Glutamatergic neuron (in vitro differentiated cells): ENCODE data around the gene DUSP14. TPM values are rescaled to one million over a fixed set of nuclear protein-coding genes. Genes with fewer than 3 reads are reported as not detected.

Experiments
- DNase-seq: peaks from one replicate; pipeline ENCODE4 v3.0.0; 2022
- H3K27ac Mint-ChIP-seq: one replicate; pipeline ENCODE4 v1.8.0; 2020; ENCODE audit warnings: mild to moderate bottlenecking, mixed read lengths, inconsistent platforms; ENCODE audit not compliant: unreplicated experiment
- H3K27me3 Mint-ChIP-seq: one replicate; pipeline ENCODE4 v1.8.0; 2020; ENCODE audit warnings: mild to moderate bottlenecking, moderate library complexity, mixed read lengths, inconsistent platforms; ENCODE audit not compliant: unreplicated experiment
- H3K36me3 Mint-ChIP-seq: one replicate; pipeline ENCODE4 v1.8.0; 2020; ENCODE audit warnings: mild to moderate bottlenecking, mixed read lengths, inconsistent platforms; ENCODE audit not compliant: unreplicated experiment
- H3K4me1 Mint-ChIP-seq: one replicate; pipeline ENCODE4 v1.8.0; 2020; ENCODE audit warnings: mild to moderate bottlenecking, low read depth, mixed read lengths, inconsistent platforms; ENCODE audit not compliant: unreplicated experiment
- H3K4me3 Mint-ChIP-seq: one replicate; pipeline ENCODE4 v1.8.0; 2020; ENCODE audit warnings: mild to moderate bottlenecking, mixed read lengths, inconsistent platforms; ENCODE audit not compliant: unreplicated experiment
- H3K9me3 Mint-ChIP-seq: one replicate; pipeline ENCODE4 v1.8.0; 2020; ENCODE audit warnings: mild to moderate bottlenecking, moderate library complexity, mixed read lengths, inconsistent platforms; ENCODE audit not compliant: unreplicated experiment
- total RNA-seq: library from RNA; stranded (reverse); fragmentation: NEBNext Ultra II Directional; extraction: Animal tissue kit (Norgen Biotek cat#: 25700); gene quantifications from one replicate; pipeline ENCODE4 v1.2.1, GENCODE V29; 2021; ENCODE audit not compliant: unreplicated experiment
- TF ChIP-seq, protein P1 (sequence below): fragments of 200-600 bp; sonication (generic); IDR thresholded peaks from one replicate; pipeline ENCODE4 v1.5.0; 2021; ENCODE audit not compliant: partially characterized antibody, unreplicated experiment

Gene DUSP14
- total RNA-seq, 1 donor from 2014 or later: 10.0 TPM

DNA sequence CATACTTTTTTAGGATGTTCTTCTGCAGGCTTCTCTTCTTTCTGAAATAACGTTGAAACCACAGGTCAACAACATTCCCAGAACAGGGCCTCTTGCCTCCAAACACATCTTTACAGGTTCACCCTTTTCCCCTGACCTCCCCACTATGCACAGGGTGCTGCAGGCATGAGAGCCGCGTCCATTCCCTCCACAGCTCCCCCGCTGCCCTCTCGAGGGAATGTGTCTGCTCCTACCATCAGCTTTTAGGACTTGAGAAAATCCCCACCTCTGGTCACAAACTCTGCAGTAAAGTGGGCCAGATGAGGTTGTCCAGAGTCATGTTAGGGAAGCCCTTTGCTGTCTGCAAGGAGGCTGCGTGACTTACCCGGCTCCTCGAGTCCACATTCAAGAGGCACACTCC lies 30.5 kb downstream of the DUSP14 start:
- H3K36me3 Mint-ChIP-seq: no peaks in the 10 kb centered on the region
- H3K4me1 Mint-ChIP-seq: peaks cover 7% of the 10 kb centered on the region
- no peak for DNase-seq
- no peaks in the 10 kb centered on the region for H3K27me3 Mint-ChIP-seq
- TF ChIP-seq, protein P1, sequence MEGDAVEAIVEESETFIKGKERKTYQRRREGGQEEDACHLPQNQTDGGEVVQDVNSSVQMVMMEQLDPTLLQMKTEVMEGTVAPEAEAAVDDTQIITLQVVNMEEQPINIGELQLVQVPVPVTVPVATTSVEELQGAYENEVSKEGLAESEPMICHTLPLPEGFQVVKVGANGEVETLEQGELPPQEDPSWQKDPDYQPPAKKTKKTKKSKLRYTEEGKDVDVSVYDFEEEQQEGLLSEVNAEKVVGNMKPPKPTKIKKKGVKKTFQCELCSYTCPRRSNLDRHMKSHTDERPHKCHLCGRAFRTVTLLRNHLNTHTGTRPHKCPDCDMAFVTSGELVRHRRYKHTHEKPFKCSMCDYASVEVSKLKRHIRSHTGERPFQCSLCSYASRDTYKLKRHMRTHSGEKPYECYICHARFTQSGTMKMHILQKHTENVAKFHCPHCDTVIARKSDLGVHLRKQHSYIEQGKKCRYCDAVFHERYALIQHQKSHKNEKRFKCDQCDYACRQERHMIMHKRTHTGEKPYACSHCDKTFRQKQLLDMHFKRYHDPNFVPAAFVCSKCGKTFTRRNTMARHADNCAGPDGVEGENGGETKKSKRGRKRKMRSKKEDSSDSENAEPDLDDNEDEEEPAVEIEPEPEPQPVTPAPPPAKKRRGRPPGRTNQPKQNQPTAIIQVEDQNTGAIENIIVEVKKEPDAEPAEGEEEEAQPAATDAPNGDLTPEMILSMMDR: no peak
- no peak overlapping the region for H3K4me3 Mint-ChIP-seq
- H3K9me3 Mint-ChIP-seq: peaks cover 2% of the 10 kb centered on the region
- no peak overlapping the region for H3K27ac Mint-ChIP-seq

DNA sequence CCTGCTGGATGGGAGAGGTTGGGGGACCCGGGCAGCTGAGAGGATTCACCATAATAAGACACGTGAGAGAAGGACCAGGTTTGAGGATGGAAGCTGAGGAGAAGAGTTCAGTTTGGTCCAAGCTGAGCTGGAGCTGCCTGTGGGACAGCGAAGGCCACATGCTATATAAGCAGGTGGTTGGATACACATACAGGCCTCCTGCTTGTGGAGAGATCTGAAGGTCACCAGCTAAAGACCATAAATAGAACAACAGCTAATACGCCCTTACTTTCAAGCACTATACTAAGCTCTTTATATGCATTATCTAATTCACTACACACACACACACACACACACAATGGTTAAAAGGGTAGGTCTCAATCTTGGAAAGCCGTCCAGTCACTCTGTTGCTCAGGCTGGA lies 32.1 kb downstream of the DUSP14 start:
- no peak for DNase-seq
- H3K27me3 Mint-ChIP-seq: no peaks in the 10 kb centered on the region
- no peak overlapping the region for H3K27ac Mint-ChIP-seq
- peaks cover 2% of the 10 kb centered on the region for H3K9me3 Mint-ChIP-seq
- TF ChIP-seq, protein P1: no peak
- H3K36me3 Mint-ChIP-seq: no peaks in the 10 kb centered on the region
- no peak overlapping the region for H3K4me3 Mint-ChIP-seq
- peaks cover 8% of the 10 kb centered on the region for H3K4me1 Mint-ChIP-seq

DNA sequence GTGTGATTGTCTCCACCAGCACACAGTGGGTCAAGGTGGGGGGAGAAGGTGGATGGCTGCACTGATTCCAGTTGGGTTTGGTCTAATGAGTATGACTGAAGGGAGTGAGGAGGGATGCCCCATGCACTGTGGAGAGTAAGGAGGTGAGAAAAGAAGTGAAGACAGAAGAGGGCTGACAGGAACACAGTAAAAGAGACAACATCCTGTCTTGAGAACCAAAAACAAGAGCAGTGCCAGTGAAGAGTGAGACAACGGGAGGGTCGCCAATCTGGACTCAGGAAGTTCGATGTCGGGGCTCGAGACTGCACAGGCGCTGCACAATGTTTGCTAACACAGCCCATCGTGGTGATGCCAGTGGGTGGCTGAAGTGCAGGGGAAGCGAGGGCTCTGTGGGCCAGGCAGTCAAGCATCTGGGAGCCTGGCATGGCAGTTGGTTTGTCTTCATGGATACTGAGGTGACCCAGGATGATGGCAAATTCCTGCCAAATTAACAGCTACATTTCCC lies 34.1 kb downstream of the DUSP14 start:
- Mint-ChIP-seq H3K36me3 (no peaks in the 10 kb centered on the region), H3K9me3 (peaks cover 2% of the 10 kb centered on the region), H3K27me3 (no peaks in the 10 kb centered on the region), H3K4me1 (peaks cover 6% of the 10 kb centered on the region), H3K4me3 (no peak overlapping the region), H3K27ac (peak overlapping the region; percentile 15)
- DNase-seq: no peak
- TF ChIP-seq, protein P1: no peak

DNA sequence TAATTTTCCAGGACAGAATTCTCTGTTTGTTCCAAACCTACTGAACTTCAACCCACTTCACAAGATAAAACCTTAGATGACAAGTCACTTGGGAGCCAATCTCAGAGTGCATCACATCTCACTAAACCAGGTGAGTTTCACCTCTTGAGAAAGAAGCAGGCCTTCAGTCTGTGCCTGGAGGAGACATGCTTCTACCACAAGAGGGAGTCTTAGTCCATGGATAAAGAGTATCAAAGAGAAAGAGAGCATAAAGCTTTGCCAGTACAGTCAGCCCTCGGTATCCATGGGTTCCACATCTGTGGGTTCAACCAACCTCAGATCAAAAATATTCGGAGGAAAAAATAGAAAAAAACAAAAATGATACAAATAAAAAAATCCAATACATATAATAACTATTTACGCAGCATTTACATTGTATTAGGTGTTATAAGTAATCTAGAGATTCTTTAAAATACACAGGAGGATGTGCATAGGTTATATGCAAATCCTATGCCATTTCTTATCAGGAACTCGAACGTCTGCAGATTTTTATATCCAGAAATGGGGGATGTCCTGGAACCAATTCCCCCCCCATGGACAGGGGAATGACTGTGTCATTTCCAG lies 37.7 kb downstream of the DUSP14 start:
- no peak for DNase-seq

DNA sequence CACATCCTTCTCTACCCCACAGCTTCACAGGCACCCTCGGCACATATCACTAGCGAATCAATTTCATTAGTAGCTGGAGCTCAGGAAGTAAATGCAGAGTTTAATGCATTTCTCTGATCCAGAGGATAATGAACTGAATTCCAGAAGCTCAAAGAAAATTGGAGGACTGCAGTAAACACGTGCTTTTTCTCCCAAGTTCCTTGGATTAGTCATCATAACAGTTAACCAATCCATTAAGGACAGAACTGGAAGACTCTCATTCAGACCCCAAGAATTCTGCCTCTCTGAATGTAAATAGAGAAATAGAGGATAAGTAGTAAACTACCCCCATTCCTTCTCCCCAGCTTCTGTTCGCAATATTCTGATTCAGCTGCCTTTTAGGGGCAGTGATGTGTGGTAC lies 40.7 kb downstream of the DUSP14 start:
- H3K27ac Mint-ChIP-seq: no peak overlapping the region
- H3K4me1 Mint-ChIP-seq: peaks cover 6% of the 10 kb centered on the region
- H3K27me3 Mint-ChIP-seq: no peaks in the 10 kb centered on the region
- H3K4me3 Mint-ChIP-seq: no peak overlapping the region
- no peaks in the 10 kb centered on the region for H3K9me3 Mint-ChIP-seq
- H3K36me3 Mint-ChIP-seq: no peaks in the 10 kb centered on the region
- no peak for DNase-seq
- TF ChIP-seq, protein P1: no peak

More for the DNA sequence above, 37.7 kb downstream of the DUSP14 start:
- H3K9me3 Mint-ChIP-seq: no peaks in the 10 kb centered on the region
- peaks cover 6% of the 10 kb centered on the region for H3K4me1 Mint-ChIP-seq
- H3K4me3 Mint-ChIP-seq: no peak overlapping the region
- H3K27me3 Mint-ChIP-seq: no peaks in the 10 kb centered on the region
- no peak overlapping the region for H3K27ac Mint-ChIP-seq
- TF ChIP-seq, protein P1: peak; percentile 71
- H3K36me3 Mint-ChIP-seq: no peaks in the 10 kb centered on the region
